NT2/D1 (cell line): ENCODE results near the gene CHRNA3.

Experiments
- YY1 ChIP-seq: IDR thresholded peaks from 2 replicates; pipeline ENCODE4 v1.6.1; 2011; ENCODE audit not compliant: insufficient read length, insufficient read depth
- ZNF274 ChIP-seq: IDR thresholded peaks from 2 replicates; pipeline ENCODE4 v1.6.1; 2011; ENCODE audit warnings: mild to moderate bottlenecking, low read depth, low read length

DNA sequence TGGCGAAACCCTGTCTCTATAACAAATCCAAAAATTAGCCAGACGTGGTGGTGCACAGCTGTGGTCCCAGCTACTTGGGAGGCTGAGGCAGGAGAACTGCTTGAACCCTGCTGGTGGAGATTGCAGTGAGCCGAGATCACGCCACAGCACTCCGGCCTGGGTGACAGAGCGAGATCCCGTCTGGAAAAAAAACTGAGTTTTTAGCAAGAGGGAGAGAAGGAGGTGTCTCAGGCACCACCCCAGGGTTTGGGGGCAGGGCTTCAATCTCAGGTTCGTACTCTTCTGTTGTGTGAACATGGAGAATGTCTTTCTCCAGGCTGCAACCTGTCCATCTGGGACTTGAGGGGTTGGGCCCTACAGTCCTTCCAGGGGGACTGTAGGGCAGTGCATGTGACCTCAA lies 2.7 kb downstream of the CHRNA3 start:
- TF ChIP-seq YY1: no peak
- no peak for TF ChIP-seq ZNF274
